Activated effector memory CD4-positive, alpha-beta T cell treated with Interleukin-2 at 50 U/mL for 16 hours (primary cell): ENCODE measurements around the gene ATG16L1.

Experiments
- DNase-seq: peaks from one replicate; pipeline ENCODE4 v3.0.0-alpha.2; 2020

ATG16L1 gene

DNA sequence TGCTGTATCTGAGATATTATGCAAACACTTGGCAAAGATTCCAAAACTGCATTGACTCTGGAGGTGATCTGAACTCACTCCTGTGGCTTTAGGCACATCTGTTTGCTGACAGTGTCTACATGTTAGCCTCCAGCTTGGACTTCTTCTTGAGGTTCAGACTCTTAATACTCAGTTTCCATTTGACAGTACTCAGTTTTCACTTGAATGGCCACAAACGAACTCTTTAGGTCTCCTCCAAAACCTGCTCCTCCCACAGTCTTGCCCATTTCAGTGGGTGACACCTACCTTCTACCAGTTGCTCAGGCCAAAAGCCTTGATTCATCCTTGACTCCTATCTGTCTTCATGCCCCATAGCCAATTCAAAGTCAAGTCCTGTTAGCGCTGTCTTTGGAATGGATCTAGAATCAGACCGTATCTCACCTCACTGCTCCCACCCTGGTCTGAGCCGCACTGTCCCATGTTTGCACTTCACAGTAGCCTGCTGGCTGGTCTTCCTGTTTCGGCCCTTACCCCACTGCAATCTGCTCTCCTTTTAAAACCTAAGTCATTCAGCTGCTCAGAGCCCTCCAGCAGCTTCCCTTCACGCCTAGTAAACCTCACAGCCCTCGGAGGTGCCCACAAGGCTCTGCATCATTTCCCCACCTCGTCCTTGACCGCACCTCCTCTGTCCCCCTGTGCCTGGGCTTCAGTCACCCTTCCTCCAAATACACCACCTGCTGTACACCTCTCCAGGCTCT is 10.5 kb downstream of the ATG16L1 start:
- DNase-seq = no peak

- DNase-seq = no peak
Observed at GRCh38 chr2:233262562-233262961, 11.1 kb downstream of the ATG16L1 start.

DNA sequence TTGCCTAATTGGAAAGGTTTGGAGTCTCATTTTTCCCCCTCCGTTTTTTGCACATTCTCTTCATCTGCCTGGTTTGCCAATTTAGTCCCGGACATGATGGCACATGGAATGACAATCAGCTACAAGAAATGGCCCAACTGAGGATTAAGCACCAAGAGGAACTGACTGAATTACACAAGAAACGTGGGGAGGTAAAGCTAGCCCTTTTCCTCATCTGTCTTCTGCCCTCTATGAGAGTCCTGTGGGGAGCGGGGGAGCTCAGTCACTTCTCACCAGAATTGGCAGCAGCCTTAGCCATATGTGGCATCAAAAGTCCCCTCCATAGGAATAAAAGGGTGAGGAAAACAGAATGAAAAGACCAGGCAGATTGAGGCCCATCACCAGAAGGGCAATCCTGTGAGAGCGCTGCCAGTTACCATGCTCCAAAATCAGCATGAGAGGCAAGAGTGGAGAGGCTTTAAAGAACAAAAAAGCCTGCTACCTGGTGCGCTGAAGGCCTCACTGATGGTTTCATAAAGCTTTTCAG is 11.6 kb downstream of the ATG16L1 start:
- DNase-seq = no peak

GRCh38 chr2:233264667-233265066 is 13.2 kb downstream of the ATG16L1 start:
- no peak for DNase-seq

DNA sequence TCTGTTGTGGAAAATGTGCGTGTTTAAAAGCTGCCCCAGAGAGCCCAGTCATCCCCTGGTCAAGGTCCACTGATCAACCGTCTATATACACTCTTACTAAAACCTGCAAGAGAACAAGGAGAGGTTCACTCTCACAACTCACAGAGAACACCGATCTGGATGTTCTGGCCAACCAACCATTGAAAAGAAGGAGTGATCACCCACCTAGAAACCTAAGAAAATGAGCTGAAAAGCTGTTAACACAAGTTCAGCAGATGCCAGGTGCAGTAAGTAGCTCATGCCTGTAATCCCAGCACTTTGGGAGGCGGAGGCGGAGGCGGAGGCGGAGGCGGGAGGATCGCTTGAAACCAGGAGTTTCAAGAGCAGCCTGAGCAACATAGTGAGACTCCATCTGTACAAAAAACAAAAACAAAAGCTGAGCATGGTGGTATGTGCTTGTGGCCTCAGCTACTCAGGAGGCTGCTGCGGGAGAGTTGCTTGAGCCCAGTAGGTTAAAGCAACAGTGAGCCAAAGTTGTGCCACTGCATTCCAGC is 14.5 kb downstream of the ATG16L1 start:
- no peak for DNase-seq

DNA sequence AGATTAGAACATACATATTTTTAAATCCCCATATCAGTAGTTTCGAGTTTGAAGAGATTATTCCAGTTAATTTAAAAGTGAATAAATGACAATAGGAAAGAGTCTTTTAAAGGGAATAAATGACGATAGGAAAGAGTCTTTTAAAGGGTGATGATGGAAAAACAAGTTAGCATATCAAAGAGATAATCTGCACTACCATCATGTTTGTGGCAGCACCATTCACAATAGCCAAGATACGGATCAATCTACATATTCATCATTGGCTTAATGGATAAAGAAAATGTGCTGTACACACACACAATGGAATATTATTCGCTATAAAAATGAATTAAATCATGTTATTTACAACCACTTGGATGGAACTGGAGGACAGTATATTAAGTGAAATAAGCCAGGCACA is 15.0 kb downstream of the ATG16L1 start:
- no peak for DNase-seq

DNA sequence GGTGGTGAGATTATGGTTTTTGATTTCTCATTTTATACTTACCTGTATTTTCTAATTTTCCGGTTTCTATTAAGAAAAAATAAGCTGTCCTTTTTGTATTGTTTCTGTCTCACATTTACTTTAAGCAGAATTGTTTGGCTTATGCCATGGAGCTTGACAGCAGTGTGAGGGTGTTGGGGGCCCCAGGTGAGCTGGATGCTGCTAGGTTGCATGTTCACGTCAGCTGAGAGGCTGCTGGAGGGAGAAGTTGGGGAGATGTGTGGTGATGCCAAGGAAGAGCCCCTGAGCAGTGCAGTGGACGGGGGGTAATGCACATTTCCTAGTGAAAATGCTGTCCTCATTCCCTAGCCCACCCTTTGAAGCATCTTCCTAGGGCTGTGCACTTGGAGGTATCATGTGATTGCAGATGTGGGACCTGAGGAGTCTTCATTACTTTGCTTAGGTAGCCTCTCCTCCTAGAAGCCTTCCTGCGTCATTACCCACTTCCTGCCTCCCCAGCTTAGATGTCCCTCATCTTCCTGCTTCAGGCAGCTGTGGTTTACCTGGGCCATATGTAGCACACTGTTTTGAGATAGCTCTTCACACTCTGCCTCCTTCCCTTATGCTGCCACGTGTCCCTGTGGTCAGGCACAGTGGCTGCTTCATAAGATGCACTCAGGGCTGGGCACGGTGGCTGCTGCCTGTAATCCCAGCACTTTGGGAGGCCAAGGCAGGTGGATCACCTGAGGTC is 16.2 kb downstream of the ATG16L1 start:
- DNase-seq = peak; percentile 75

- no peak for DNase-seq
Observed at GRCh38 chr2:233270366-233270765, 18.9 kb downstream of the ATG16L1 start.

GRCh38 chr2:233270951-233271350 is 19.5 kb downstream of the ATG16L1 start:
- no peak for DNase-seq

DNA sequence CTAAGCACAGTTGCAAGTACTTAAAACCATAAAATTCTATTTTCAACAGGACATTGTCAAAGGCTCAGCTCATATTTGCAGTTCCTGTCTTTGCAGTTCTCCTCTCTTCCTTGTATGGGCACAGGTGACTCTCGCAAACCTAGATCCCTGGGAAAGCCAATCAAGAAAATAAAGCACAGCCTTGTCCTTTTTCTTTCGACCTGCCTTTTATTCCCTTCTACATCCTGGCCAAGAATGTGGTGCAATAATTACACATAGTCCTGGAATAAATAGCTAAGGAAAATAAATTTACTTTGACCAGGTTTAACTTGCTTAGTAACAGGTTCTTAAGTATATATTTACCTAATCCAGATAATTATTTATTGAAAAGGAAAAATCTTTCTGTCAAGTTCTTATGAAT is 20.2 kb downstream of the ATG16L1 start:
- no peak for DNase-seq

GRCh38 chr2:233273120-233273519 is 21.6 kb downstream of the ATG16L1 start:
- DNase-seq = no peak

- no peak for DNase-seq
Observed at GRCh38 chr2:233275223-233275622, 23.8 kb downstream of the ATG16L1 start.

DNA sequence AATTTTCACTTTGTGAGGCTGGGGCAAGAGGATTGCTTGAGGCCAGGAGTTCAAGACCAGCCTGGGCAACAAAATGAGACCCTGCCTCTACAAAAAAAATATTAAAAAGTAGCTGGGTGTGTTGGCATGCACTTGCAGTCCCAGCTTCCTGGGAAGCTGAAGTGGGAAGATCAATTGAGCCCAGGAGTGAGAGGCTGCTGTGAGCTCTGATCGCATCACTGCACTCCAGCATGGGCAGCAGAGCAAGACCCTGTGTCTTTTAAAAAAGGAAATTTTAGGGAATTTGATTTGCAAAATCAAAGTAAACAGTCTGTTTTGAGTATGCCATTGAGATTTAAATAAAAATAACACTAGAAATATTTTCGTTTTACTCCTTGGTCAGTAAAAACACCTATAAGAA is 27.4 kb downstream of the ATG16L1 start:
- no peak for DNase-seq

GRCh38 chr2:233280114-233280693 is 28.7 kb downstream of the ATG16L1 start:
- no peak for DNase-seq

DNA sequence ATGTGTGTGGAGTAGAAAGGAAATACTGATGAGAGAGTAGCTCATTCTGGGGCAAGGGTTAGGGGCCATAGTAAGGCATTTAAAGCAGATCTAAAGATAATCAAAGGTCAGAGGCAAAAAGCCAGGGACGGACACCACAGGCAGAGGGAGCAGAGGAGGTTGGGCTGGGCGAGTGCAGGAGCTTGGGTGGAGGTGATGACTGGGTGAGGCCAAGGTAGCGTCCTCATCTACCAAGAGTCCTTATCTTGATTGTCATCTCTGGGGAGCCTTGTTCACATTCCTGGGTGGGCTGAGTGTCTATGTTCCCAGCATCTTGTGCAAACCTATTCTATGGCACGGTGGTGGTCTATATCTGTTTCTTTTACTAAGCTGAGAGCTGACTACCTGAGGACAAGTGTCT is 30.1 kb downstream of the ATG16L1 start:
- no peak for DNase-seq

GRCh38 chr2:233281992-233282603 is 30.6 kb downstream of the ATG16L1 start:
- DNase-seq = no peak

DNA sequence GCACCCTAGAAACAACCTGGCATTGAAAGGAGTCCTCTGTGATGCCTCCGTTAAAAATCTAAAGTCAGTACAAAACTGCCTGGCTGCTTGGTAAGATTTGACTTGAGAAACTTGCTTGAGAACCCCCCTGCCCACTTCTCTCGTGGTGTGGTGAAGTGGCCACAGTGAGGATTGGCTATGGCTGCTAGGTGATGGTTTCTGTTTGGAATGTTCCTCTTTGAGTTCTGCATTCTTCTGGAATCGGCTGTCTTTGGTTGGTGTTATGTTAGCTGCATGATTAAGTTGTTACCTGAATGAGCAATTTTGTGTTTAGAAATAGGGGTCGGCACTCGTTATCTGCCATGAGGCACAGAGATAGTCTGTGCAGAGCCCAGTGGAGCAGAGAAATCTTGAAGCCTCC is 34.4 kb downstream of the ATG16L1 start:
- no peak for DNase-seq

GRCh38 chr2:233287871-233288270 is 36.4 kb downstream of the ATG16L1 start:
- no peak for DNase-seq

DNA sequence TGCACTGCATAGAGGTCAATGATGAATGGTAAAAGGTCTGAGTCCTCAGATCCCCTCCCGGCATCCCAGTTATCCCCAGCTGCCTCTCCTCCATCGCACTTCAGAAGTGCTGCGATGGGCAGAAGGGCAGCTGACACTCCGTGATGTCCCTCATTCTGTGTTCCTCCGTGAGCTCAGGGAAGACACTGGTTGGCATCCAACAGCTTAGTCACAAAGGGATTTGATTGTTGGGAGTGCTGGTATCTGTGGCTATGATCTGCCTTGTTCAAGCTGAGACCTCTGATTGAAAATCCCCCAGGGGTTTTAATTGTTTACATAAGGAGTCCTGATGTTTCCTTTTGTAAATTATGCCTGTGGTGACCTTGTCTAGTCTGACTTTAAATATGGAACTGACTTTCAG is 37.2 kb downstream of the ATG16L1 start:
- no peak for DNase-seq

DNA sequence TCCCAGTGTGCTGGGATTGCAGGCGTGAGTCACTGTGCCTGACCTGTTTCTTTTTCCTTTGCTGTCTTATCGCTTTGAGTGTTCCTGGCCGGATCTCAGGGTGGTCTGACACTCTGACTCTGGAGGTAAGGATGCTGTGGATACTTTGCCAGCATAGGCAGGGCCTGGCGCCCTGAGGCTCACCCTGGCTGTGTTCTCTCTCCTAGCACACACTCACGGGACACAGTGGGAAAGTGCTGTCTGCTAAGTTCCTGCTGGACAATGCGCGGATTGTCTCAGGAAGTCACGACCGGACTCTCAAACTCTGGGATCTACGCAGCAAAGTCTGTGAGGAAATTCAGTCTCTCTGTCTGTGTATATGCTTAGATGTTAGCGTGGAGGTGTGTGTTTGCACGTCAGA is 38.2 kb downstream of the ATG16L1 start:
- no peak for DNase-seq

DNA sequence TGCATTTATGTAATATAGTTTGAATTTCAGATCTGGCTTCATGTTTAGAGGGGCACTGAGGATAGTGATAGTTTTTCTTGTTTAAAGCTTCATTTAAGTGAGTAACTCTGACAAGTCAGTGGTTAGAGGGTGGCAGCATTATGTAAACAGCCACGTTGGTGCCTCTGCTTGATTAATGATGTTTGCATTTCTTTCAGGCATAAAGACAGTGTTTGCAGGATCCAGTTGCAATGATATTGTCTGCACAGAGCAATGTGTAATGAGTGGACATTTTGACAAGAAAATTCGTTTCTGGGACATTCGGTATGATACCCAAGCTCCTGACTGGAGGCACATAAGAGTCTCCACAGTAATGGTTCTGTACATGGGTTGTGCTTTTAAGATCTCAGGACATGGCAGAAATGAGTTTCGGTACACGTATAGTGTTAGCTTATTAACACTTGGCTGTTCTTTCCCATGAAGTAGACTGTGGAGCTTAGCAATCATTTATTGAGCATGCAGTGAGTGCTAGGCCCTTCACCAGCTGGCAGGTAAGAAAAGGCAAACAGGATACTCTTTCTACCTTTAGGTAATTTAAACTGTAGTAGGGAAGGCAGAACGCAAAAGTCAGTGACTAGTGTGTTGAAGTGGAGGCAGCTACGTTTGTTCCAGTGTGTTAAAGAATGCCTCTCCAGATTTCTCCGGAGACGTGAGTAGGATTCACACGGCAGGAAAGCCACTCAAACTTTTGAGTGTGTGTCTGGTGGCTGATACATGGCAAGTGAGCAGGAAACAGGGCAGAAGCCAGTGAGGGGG is 38.8 kb downstream of the ATG16L1 start:
- DNase-seq = no peak

GRCh38 chr2:233295891-233296290 is 44.4 kb downstream of the ATG16L1 start:
- DNase-seq = no peak
